Neural crest cell (in vitro differentiated cells): ENCODE data around the gene S100A4. TPM values are rescaled to one million over a fixed set of nuclear protein-coding genes. Genes with fewer than 3 reads are reported as not detected.

ENCODE experiments used
- DNase-seq: peaks from one replicate; pipeline ENCODE4 v3.0.0; 2021; ENCODE audit warnings: low read depth, mixed read lengths, low spot score
- H3K27ac Mint-ChIP-seq: one replicate; pipeline ENCODE4 v1.8.0; 2021; ENCODE audit warnings: mild to moderate bottlenecking, mixed read lengths; ENCODE audit not compliant: unreplicated experiment
- H3K27me3 Mint-ChIP-seq: 2 replicates; pipeline ENCODE4 v1.8.0; 2021; ENCODE audit warnings: low read depth, mild to moderate bottlenecking, mixed read lengths
- H3K36me3 Mint-ChIP-seq: 2 replicates; pipeline ENCODE4 v1.8.0; 2021; ENCODE audit warnings: low read depth, mild to moderate bottlenecking, mixed read lengths
- H3K4me1 Mint-ChIP-seq: 2 replicates; pipeline ENCODE4 v1.8.0; 2021; ENCODE audit warnings: mixed read lengths
- H3K4me3 Mint-ChIP-seq: one replicate; pipeline ENCODE4 v1.8.0; 2021; ENCODE audit warnings: mild to moderate bottlenecking, mixed read lengths
- H3K9me3 Mint-ChIP-seq: 2 replicates; pipeline ENCODE4 v1.8.0; 2021; ENCODE audit warnings: mixed read lengths
- total RNA-seq: library from RNA; stranded (reverse); gene quantifications from 2 replicates; pipeline ENCODE4 v1.2.1, GENCODE V29; 2021
- TF ChIP-seq, protein P1 (sequence below): fragments of 200-600 bp; sonication (generic); conservative IDR thresholded peaks from 2 replicates; pipeline ENCODE4 v1.5.0; 2021; ENCODE audit warnings: antibody characterized with exemption, mild to moderate bottlenecking

The S100A4 gene
- total RNA-seq, 1 donor from 2014 or later = 11.7 TPM

DNA sequence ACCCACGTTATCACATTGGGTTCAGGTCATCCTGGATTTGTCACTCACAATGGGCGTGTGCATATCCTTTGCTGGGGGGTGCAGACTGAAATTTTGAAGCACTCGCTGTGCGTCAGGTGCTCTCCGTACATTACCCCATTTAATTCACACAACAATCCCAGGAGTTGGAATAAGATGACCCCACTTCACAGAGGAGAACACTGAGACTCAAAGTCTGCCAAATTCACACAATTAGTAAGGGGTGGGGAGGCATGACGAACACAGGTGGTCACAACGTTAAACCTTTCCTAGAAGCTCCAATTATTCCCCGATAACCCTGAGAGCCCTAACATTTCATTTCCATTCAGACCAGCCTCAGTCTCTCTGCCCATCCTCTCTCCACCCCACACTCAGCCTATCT is 23.9 kb upstream of the S100A4 start:
- Mint-ChIP-seq H3K4me3 (no peak overlapping the region), H3K9me3 (no peaks in the 10 kb centered on the region), H3K27ac (no peak overlapping the region), H3K27me3 (no peaks in the 10 kb centered on the region), H3K36me3 (no peaks in the 10 kb centered on the region), H3K4me1 (peaks cover 56% of the 10 kb centered on the region)
- no peak for DNase-seq
- TF ChIP-seq, protein P1, sequence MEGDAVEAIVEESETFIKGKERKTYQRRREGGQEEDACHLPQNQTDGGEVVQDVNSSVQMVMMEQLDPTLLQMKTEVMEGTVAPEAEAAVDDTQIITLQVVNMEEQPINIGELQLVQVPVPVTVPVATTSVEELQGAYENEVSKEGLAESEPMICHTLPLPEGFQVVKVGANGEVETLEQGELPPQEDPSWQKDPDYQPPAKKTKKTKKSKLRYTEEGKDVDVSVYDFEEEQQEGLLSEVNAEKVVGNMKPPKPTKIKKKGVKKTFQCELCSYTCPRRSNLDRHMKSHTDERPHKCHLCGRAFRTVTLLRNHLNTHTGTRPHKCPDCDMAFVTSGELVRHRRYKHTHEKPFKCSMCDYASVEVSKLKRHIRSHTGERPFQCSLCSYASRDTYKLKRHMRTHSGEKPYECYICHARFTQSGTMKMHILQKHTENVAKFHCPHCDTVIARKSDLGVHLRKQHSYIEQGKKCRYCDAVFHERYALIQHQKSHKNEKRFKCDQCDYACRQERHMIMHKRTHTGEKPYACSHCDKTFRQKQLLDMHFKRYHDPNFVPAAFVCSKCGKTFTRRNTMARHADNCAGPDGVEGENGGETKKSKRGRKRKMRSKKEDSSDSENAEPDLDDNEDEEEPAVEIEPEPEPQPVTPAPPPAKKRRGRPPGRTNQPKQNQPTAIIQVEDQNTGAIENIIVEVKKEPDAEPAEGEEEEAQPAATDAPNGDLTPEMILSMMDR = no peak

DNA sequence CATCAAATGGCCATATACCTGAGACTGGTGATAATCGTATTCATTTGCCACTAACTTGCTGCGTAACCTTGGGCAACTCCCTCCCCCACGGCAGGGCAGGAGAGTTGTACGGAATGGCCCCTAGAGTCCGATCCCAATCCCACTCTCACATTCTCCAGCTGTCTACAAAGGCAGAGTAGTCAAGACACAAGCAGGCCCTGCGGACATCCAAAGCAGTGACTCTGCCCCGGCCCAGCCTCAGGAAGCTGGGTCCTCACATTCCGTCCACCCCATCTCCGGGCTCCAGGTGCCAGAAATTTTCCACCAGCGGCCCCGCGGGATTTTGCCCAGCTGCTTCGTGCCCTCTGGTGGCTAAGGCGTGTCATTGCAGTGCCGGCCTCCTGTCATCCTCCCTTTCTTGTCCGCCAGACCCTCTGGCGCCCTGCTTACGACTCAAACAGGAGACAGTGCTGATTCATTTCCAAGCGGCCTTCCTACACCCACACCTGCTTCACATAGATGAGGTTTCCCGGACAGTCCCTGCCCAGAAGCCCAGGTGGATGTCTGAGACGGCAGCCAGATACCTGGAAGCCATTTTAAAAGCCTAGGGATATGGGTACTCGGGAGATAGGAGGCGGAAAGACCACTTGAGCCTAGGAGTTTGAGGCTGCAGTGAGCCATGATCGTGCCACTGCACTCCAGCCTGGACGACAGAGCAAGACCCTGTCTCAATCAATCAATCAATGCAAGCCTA is 22.9 kb upstream of the S100A4 start:
- peak overlapping the region; percentile 97 for H3K27ac Mint-ChIP-seq
- no peaks in the 10 kb centered on the region for H3K36me3 Mint-ChIP-seq
- H3K27me3 Mint-ChIP-seq = no peaks in the 10 kb centered on the region
- DNase-seq = peak; percentile 96
- TF ChIP-seq, protein P1 = peak; percentile 99
- H3K4me1 Mint-ChIP-seq = peaks cover 56% of the 10 kb centered on the region
- H3K9me3 Mint-ChIP-seq = no peaks in the 10 kb centered on the region
- H3K4me3 Mint-ChIP-seq = peak overlapping the region; percentile 71

DNA sequence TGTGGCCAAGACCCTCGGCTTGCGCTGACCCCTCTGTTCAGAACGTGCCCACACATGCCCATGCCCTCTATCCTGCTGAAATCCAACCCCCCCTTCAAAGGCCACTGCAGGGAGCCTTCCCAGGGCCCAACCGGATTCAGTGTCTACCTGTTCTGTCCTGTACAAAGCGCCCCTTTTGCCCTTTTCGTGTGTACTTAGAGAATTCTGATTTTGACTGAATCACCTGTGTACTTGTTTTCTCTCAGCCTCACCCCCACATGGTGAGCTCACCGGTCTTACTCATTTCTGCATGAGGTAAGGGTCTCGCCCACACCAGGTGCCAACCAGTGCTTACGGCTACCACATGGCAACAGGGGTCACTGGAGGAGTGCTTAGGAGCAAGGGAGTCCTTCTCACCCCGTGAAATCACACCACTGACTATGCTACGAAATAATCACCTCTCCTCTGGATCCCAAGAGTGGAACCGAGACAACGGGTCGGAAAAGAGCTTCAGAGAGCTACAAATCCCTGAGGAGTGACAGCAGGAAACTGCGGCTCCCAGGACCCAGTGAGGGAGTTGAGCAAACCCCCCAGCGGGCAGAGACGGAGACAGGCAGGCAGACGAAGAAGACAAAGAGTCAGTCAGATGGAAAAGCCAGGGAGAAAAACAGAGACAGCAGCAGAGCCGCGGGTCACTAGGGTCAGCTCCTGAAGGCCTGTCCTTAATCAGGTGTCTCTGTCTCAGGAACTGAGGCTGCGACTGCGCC is 22.2 kb upstream of the S100A4 start:
- no peak for DNase-seq
- Mint-ChIP-seq H3K4me1 (peaks cover 50% of the 10 kb centered on the region), H3K27me3 (no peaks in the 10 kb centered on the region), H3K4me3 (peak overlapping the region; percentile 71), H3K9me3 (no peaks in the 10 kb centered on the region), H3K27ac (peak overlapping the region; percentile 97), H3K36me3 (no peaks in the 10 kb centered on the region)
- TF ChIP-seq, protein P1 = no peak

DNA sequence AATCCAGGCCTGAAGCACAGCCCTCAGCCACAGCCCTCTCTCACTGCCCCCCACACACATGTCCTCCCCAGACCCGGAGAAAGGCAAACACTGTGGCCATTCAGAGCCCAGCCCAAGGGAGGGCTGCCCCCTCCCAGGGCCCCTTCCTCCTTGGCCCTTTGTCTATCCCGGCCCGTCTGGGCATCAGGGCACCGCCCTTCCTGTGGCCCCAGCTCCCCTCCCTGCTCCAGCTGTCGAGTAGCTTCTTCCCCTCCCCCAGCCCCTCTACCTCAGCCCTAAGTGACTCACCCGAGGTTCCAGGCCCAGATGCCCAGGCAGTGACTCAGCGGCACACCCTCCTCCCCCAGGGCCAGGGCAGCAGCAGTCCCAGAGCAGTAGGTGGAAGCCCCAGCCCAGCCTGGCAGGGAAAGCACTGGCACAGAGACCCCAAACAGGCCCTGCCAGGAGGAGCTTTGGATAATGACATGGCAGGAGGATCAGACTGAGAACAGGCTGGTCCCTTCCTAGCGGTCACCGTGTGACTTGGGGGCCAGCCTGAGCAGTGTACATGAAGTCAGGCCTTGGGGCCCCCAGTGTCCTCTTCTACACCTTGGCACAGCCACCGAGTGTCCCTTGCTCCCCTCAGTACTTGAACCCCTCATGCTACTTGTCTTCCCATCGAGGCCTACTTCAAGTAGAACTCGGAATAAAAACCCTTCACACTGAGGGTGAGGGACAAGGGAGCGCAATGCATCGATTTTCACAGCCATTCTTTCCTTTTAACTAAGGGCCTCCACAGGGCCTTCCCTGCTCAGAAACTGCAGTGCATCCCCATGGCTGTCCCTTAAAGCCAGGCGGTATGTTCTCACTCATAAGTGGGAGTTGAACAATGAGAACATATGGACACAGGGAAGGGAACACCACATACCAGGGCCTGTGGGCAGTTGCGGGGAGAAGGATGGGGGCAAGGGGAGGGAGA is 21.1 kb upstream of the S100A4 start:
- Mint-ChIP-seq H3K9me3 (no peaks in the 10 kb centered on the region), H3K4me3 (peak overlapping the region; percentile 64), H3K36me3 (no peaks in the 10 kb centered on the region), H3K27me3 (no peaks in the 10 kb centered on the region), H3K4me1 (peaks cover 43% of the 10 kb centered on the region), H3K27ac (peak overlapping the region; percentile 98)
- TF ChIP-seq, protein P1 = no peak
- peak; percentile 40 for DNase-seq
